Rectal smooth muscle tissue (tissue), 1 donor: ENCODE results near the gene CDK2.
"Not testable (repeated sequence)": the region's sequence is repeated elsewhere in the genome, so short reads cannot be mapped to it uniquely, and the experiment has no call there.

Experiments used
- H3K27ac ChIP-seq: one replicate; pipeline ENCODE4 v1.7.0; 2013; ENCODE audit warnings: low read depth, low read length, inconsistent platforms
- H3K27me3 ChIP-seq: one replicate; pipeline ENCODE4 v1.7.0; 2013; ENCODE audit warnings: low read length; ENCODE audit not compliant: control insufficient read depth, insufficient read depth
- H3K36me3 ChIP-seq: one replicate; pipeline ENCODE4 v1.7.0; 2013; ENCODE audit warnings: low read length; ENCODE audit not compliant: control insufficient read depth, insufficient read depth
- H3K4me1 ChIP-seq: one replicate; pipeline ENCODE4 v1.7.0; 2013; ENCODE audit warnings: low read length; ENCODE audit not compliant: control insufficient read depth, insufficient read depth
- H3K4me3 ChIP-seq: one replicate; pipeline ENCODE4 v1.7.0; 2013; ENCODE audit warnings: low read length
- H3K9ac ChIP-seq: one replicate; pipeline ENCODE4 v1.7.0; 2013; ENCODE audit warnings: low read length

Gene CDK2

DNA sequence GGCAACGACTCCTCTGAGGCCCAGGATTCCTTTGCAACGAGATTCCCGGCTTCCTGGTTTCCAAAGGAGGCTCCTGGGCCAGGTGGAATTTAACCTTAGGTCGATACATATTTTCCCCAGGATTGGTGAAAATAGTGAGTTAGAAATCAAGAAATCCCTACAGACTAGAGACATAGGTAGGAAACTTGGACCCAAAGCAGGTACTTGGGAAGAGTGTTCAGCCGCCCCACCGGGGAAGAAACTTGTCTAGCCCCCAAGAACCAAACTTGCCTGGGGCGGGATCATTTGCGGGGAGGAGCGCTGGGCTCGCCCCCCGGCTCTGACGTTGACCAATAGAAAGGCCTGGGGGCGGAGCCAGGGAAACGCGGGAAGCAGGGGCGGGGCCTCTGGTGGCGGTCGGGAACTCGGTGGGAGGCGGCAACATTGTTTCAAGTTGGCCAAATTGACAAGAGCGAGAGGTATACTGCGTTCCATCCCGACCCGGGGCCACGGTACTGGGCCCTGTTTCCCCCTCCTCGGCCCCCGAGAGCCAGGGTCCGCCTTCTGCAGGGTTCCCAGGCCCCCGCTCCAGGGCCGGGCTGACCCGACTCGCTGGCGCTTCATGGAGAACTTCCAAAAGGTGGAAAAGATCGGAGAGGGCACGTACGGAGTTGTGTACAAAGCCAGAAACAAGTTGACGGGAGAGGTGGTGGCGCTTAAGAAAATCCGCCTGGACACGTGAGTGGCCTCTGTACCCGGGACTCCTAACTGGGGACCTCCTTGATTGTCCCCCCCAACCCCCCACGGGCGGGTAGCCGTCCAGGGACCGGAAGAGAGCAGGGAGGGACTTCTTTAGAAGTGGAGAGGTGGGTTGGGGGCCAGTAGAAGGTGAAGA is at the start of gene CDK2:
Gene CDK2, plus strand, starts transcription at position 423 of the 874 bp plus-strand sequence. Its CDS starts 179 bp downstream, at position 602.
- peak within 1 kb of the TSS; percentile 72 for H3K27ac ChIP-seq
- H3K4me1 ChIP-seq = peaks cover 5% of the 10 kb centered on the region
- no peaks in the 10 kb centered on the region for H3K36me3 ChIP-seq
- H3K27me3 ChIP-seq = no peaks in the 10 kb centered on the region
- peak within 1 kb of the TSS; percentile 90 for H3K4me3 ChIP-seq
- peak within 1 kb of the TSS; percentile 91 for H3K9ac ChIP-seq

DNA sequence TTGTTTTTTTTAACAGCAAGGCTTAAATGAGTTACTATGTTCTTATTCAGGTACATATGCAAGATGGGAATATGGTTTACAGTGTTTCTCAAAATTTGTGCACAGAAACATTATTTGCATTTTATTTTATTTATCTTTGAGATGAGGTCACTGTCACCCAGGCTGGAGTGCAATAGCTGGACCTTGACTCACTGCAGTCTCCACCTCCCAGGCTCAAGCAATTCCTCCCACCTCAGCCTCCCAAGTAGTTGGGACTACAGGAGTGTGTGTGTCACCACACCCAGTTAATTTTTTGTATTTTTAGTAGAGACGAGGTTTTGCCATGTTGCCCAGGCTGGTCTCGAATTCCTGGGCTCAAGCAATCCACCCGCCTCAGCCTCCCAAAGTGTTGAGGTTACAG is 47.6 kb upstream of the CDK2 start:
- not testable (repeated sequence) for H3K27me3 ChIP-seq, H3K9ac ChIP-seq, H3K27ac ChIP-seq, H3K36me3 ChIP-seq, H3K4me3 ChIP-seq, H3K4me1 ChIP-seq

DNA sequence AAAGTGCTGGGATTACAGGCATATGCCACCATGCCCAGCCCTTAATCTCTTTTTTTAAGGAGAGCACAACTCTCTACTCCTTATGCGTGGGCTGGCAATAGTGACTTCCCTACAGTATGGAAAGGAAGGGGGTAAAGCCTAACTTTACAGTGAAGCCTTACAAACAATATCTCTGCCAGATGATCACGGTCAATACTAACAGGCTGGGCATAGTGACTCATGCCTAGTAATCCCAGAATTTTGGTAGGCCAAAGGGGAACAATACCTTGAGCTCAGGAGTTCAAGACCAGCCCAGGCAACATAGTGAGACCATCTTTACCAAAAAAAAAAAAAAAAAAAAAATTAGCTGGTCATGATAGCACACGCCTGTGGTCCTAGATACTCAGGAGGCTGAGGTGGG is 44.5 kb upstream of the CDK2 start:
- peaks cover 3% of the 10 kb centered on the region for H3K4me1 ChIP-seq
- peaks cover 2% of the 10 kb centered on the region for H3K36me3 ChIP-seq
- no peak overlapping the region for H3K9ac ChIP-seq
- no peak overlapping the region for H3K27ac ChIP-seq
- H3K4me3 ChIP-seq = no peak overlapping the region
- H3K27me3 ChIP-seq = no peaks in the 10 kb centered on the region

DNA sequence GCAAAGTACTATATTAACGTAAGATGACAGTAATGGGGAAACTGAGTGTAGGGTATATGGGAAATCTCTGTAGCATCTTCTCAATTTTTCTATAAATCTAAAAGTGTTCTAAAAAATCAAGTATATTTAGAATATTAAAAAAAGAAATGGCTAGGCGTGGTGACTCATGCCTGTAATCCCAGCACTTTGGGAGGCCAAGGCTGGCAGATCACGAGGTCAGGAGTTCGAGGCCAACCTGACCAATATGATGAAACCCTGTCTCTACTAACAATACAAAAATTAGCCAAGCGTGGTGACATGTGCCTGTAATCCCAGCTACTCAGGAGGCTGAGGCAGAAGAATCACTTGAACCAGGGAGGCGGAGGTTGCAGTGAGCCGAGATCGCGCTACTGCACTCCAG is 43.0 kb upstream of the CDK2 start:
- not testable (repeated sequence) for H3K36me3 ChIP-seq, H3K27ac ChIP-seq, H3K9ac ChIP-seq, H3K27me3 ChIP-seq, H3K4me3 ChIP-seq, H3K4me1 ChIP-seq

DNA sequence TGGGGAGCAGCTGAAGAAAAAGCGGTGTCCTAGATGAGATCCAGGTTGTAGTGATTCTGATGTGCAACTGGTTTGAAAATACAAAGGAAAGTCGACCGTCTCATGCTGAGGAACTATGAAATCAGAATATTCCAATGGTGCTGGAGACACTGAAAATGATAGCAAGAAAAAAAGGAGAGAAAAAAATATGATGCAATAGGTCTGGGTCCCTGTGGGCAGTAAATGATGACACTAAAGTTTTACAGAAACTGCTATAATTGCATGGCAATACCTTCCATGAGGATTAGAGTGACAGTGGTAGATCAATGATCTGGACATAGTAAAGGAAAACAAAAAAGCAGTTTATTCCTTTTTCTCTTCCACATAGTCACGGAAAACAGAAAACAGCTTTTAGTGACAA is 41.3 kb upstream of the CDK2 start:
- H3K4me1 ChIP-seq = peaks cover 6% of the 10 kb centered on the region
- no peak overlapping the region for H3K27ac ChIP-seq
- H3K9ac ChIP-seq = no peak overlapping the region
- H3K36me3 ChIP-seq = peaks cover 2% of the 10 kb centered on the region
- no peaks in the 10 kb centered on the region for H3K27me3 ChIP-seq
- H3K4me3 ChIP-seq = no peak overlapping the region

DNA sequence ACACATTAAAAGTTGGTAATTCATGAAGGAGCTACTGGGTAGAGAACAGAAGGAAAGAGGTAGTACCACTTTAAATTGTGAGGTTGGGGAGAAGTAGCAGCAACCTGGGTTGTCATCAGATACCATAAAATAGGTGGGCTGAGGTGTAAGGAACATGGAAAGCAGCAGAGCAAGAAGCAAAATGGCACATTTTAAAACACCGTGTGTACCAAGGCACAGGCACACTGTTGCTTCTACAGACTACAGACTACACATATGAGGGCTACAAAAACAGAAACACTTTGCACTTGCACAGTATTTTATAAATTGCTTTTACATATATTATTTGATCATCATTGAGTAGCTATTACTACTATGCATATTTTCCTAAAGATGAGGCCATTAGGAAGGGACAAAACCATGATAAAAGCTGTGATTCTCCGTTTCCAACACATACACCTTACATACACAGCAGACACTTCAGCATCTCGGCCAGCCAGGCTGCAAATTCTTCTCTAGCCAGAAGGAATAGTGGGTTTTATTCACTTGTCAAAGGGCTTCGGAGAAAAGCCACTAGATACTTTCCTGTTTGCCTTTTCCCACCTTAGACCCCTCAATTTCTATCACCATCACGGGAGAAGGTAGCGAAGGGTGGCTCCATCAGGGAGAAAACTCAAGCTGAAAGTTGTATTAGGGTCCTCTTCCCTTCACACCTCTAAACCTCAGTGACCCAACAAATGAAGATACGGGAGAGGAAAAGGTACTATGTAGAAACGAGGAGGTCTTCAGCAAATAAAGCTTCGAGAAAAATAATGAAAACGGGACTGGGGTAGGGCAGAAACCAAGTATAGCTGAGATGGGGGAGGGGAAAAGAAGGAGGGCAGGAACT is 40.5 kb upstream of the CDK2 start:
- Histone ChIP-seq H3K36me3 (peaks cover 2% of the 10 kb centered on the region), H3K27me3 (no peaks in the 10 kb centered on the region), H3K4me1 (peaks cover 8% of the 10 kb centered on the region), H3K27ac (peak overlapping the region; percentile 98), H3K9ac (peak overlapping the region; percentile 54), H3K4me3 (peak overlapping the region; percentile 88)

DNA sequence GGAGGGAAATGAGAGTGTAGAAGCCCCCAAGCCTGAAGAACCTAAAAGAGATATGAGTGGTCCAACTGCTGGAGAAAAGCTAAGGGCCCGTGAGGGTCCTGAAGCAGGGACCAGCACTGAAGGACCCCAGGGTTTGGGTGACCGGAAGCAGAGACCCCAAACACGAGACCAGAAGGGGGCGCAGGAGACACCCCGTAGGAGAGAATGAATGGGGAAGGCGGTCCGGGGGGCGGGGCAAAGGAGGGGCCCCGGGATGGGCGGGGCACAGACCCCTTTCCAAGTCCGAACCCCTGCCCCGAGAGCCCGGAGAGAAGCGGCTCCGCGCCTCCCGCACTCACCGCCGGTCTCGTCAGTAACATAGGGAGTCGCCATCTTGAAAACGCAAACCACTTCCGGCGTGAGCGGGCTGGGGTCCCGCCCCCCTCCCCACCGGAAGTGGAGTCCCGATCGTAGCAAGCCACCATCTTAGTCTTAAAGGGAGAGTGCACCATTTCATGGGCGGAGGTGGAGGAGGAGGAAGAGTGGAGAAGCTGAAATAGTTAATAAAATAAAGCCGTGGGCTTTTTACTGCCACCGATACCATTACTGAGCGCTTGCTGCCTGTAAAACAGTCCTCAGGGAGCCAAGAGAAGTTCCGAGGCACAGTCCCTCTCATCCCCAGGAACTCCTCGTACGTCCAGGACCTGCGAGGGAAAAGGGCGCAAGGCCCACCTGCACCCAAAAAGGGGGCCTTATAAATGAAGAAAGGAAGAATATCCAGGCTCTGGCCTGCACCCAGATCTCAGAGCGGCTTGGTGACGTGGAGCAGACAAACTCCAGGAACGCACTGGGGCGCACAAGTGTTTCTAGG is 39.7 kb upstream of the CDK2 start:
- H3K4me3 ChIP-seq = peak overlapping the region; percentile 88
- H3K4me1 ChIP-seq = peaks cover 11% of the 10 kb centered on the region

DNA sequence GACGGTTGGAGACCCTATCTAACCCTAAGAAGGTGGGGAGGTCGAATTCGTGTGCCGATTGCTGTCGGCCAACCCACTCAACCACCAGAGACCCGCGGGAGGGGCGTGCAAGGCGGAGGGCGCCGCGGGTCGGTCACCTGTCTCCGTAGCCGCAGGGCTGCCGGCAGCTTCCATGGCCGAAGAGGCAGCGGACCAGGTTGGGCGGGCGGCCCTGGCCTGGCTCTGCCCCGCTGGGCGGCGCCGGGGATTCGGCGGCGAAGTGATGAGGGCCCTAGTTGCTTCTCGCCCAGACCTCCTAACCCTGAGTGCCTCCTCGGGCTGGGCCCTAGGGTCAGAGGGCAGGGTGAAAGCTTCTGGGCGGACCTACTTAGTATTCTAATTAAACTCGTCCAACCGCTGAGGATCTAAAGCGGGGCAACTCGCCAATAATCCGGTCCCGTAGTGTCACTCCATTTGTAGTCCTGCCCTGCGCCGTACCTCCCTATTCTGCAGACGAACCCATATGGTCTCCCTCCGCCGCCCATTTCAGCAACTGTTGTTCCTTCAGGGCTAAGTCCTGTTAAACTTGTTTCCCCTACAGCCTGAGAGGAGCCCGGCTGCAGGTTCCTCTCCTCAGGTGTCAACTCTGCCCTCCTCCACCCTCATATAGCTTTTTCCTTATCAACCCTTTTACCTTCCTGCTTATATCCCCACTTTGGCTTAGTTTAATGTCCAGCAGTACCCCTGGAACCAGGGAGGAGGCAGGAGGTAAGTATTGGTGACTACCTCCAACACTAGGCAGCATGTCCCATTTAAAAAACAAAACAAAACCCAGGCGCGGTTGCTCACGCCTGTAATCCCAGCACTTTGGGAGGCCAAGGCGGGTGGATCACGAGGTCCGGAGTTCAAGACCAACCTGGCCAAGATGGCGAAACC is 38.8 kb upstream of the CDK2 start, which contains the start of gene PYM1:
Gene PYM1, minus strand, starts transcription at position 307 of the 915 bp plus-strand sequence. Its CDS starts 133 bp downstream, at position 174.
- Histone ChIP-seq H3K4me1 (peaks cover 16% of the 10 kb centered on the region), H3K27ac (peak within 1 kb of the TSS; percentile 98), H3K36me3 (peaks cover 2% of the 10 kb centered on the region), H3K4me3 (peak within 1 kb of the TSS; percentile 88), H3K9ac (peak within 1 kb of the TSS; percentile 99), H3K27me3 (no peaks in the 10 kb centered on the region)

More for the DNA sequence above, 39.7 kb upstream of the CDK2 start:
- peak overlapping the region; percentile 99 for H3K9ac ChIP-seq
- H3K27me3 ChIP-seq = no peaks in the 10 kb centered on the region
- peak overlapping the region; percentile 98 for H3K27ac ChIP-seq
- H3K36me3 ChIP-seq = peaks cover 2% of the 10 kb centered on the region

DNA sequence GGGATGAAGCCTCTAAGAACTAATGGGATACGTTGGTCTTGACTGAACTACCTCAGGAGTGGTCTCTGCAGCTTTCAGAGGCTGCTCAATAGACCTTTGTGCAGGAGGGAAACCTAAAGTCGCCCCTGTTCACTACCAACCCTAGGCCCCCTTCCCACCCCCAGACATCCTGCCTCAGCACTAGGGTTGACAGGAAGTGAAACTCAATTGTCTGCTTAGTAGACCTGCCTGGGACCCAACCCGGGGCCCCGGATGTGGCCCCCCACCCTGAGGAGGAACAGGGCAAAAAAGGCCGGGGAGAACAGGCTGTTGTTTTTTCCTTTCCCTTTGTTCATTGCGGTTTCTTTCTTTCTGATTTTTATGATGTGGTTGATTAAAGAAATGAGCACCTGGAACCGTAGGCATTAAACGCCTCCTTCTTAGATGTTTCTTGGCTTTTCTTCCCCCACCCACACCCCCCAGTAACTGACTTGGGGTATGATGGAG is 37.3 kb upstream of the CDK2 start:
- Histone ChIP-seq H3K4me3 (no peak overlapping the region), H3K27ac (no peak overlapping the region), H3K9ac (no peak overlapping the region), H3K36me3 (peaks cover 2% of the 10 kb centered on the region), H3K27me3 (no peaks in the 10 kb centered on the region), H3K4me1 (peaks cover 18% of the 10 kb centered on the region)

DNA sequence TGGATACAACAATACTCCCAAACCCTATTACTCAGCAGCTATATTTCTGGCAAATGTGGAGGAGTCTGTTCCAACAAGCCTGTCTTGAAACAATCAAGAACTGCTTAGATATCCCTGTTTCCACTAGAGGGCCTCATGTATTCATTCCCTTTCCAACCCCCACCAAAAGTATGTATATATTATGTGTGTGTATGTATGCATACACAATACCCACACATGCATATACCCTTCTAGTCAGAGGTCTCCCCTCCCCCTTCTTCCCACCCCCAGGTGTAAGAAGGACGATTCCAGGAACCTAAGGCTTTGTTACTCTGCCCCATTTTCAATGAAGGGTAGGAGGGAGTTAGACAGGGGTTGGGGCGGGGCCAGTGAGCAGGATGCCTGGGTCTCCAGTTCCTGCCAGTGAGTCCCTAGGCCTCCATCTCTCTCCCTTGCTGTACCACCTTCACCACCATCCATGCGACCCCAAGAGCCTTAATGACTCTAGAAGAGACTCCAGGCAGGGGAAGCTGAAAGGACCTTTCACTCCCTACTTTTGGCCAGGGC is 35.8 kb upstream of the CDK2 start, which contains the start of gene DGKA:
Gene DGKA, plus strand, starts transcription at position 392 of the 546 bp plus-strand sequence. CDS start 5,342 bp downstream, outside the sequence.
- Histone ChIP-seq H3K4me3 (peak within 1 kb of the TSS; percentile 90), H3K4me1 (peaks cover 18% of the 10 kb centered on the region), H3K27me3 (no peaks in the 10 kb centered on the region), H3K9ac (peak within 1 kb of the TSS; percentile 90), H3K27ac (peak within 1 kb of the TSS; percentile 81), H3K36me3 (no peaks in the 10 kb centered on the region)
